GM19238 (cell line): ENCODE measurements around the gene ZSWIM6.

Experiments
- DNase-seq: peaks from one replicate; pipeline ENCODE4 v3.0.0; 2011; ENCODE audit warnings: low spot score; ENCODE audit not compliant: insufficient read length

The ZSWIM6 gene

GRCh38 chr5:61332358-61332749, 296 bp downstream of the ZSWIM6 start:
- DNase-seq = no peak

DNA sequence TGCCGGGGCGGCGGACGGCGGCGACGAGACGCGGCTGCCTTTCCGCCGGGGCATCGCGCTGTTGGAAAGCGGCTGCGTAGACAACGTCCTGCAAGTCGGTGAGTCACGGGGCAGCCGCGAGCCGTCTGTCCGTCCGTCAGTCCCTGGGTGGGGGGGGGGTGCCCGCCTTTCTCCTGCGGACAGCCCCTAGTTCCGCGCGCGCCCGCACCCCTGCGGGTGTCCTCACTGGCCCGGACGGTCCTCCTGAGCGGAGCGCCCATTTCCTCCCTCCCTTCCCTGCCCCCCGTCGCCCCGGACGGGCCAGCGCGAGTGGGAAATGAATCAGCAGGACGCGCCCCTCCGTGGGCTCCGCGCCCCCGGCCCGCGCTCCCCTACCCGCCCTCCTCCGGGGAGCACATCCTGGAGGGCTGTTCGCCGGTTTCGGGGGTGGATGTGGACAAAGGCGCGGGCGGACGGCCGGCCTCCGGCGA, 828 bp downstream of the ZSWIM6 start:
- DNase-seq = no peak

DNA sequence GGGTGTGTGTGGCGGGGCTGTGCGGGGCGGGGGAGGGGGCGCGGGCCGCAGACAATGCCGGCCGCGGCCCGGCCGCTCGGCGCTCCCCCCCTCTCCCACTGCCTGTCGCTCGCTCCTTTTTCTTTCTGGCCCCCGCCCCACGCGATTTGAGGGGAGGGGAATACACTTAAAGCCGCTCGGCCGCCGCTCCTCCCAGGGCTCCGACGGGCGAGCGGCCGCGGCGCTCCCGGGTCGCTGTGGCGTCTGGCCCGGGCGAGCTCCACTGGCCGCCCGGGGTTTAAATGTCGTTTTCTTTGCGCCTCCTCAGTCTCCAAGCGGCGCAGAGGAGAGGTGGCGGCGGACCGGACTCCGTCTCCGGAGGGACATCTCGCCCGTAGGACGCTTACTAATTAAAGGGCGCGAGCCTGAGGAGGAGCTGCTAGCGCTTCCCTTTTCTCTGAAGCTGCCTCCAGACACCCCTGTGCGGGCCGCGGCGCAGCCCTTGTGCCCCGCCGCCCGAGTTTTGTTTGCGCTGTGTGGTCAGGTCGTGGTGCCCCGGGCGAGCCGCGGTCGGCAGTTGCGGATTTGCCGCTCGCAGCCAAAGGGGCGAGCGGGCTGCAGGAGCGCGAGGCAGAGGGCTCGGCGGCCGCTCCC, 1.4 kb downstream of the ZSWIM6 start:
- no peak for DNase-seq

GRCh38 chr5:61333954-61334867, 2.2 kb downstream of the ZSWIM6 start:
- no peak for DNase-seq

DNA sequence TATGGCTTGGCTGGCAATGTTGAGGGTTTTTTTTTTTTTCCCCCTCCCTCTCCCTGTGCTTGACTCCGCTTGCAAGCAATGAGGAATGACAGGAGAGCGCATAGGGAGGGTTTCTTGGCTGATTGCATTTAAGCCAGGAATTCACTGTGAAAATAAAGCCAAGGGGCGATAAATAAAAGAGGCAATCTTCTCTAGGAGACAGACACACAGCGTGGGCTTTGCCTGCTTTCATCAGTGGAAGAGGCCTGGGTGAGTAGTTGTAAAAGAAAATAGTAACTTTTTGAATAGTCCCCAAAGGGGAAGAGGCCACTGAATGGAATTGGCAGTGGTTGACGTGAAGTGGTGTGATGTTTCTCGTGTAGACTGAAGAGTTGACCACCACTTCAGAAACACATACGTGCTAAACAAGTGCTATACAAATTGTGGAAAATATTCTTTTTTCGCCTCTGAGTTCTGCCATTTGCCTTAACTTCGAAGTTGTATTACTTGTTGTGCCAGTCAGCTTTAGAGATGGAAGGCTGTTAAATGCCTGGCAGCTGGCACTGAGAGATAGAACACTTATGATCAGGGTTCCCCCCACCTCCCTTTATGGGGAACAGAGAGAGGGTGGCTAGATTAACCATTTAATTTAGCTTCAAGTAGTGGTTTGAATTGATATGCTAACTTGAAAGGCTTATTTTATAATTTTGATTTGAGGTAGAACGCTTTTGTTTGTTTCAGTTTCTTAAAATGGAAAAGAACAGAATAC, 3.0 kb downstream of the ZSWIM6 start:
- no peak for DNase-seq

GRCh38 chr5:61339764-61340163, 7.7 kb downstream of the ZSWIM6 start:
- DNase-seq = no peak

GRCh38 chr5:61340775-61341361, 8.8 kb downstream of the ZSWIM6 start:
- no peak for DNase-seq

DNA sequence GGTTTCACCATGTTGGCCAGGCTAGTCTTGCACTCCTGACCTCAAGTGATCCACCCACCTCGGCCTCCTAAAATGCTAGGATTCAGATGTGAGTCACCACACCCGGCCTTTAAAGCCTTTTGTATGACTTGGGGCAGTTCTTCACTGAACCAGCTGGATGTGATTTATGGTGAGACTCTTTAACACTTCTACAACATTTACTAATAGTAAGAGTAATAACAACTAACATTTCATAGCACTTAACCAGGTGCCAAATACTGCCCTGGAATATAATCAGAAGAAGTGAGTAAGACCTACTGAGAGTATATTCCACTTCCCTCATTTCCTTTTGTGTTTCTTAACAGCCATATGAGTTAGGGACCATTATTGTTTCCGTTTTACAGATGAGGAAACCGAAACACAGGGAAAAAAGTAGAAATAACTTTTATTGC, 10.0 kb downstream of the ZSWIM6 start:
- DNase-seq = no peak

DNA sequence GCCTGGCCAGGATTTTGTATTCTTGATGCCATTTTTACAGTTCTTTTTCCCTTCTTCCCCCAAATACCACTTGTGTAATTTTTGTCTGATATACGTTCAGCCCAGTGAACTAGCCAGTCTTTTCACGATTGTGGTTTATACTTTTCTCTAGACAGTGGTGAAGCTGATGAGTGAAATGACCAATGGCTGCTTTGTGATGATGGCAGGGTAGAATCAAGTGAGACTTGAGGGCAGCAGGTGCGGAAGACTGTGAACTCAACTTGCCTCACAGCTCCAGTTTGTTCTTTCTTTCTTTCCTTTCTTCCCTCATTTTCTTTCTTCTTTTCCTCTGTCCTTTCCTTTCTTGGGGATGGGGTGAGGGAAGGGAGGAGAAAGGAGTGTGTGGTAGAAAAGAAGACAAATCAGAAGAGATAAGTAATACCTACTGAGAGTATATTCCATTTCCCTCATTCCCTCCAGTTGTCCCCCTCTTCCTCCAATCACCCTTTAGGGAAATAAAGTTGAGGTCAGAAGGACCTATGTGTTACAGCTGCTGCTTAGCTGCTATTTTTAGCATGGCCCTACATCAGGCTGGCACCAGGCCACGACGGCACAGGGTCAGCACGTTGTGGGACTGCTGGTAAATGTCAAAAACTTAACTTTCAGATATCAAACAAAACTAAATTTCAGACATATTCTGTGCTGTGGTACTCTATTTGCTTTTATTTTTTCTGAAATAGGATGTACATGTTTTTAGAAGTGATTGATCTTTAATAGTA, 12.3 kb downstream of the ZSWIM6 start:
- no peak for DNase-seq

DNA sequence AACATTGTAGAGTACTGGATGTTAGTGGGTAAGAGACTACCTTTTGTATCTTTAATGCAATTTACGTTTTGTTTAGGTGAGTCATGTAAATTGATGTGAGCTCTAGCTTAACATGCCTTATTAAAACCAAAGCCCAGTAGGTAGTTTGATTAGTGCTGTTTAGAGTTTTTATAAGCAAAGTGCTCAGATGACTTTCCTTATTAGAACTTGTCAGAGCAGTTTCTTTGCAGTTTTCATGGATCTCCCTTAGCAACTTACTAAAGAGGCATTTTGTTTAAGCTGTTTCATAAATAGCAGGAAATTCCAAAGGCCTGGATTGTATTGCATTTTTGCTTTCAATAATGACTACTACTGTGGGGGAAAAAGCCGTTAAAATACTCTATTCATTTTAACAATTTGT, 14.5 kb downstream of the ZSWIM6 start:
- DNase-seq = no peak

- DNase-seq = no peak
These were observed 15.0 kb downstream of the ZSWIM6 start for GRCh38 chr5:61347080-61347479.

DNA sequence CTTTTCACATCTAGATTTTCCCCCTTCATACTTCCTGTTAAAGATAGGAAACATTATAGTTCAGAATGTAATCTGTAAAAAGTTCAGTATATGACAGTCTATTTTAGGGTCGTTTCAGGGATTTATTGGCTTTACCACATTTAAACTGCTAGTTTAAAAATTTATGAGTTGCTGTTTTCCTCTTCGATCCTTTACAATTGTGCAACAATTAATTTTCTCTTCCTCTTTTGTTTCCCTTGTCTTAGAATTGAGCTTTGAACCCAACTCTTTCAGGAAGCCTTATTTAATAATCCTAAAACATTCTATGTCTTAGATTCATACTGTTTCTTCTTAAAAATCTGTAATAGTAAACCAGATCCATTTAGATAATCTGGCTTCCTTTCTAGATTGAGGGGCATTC, 16.4 kb downstream of the ZSWIM6 start:
- DNase-seq = no peak

DNA sequence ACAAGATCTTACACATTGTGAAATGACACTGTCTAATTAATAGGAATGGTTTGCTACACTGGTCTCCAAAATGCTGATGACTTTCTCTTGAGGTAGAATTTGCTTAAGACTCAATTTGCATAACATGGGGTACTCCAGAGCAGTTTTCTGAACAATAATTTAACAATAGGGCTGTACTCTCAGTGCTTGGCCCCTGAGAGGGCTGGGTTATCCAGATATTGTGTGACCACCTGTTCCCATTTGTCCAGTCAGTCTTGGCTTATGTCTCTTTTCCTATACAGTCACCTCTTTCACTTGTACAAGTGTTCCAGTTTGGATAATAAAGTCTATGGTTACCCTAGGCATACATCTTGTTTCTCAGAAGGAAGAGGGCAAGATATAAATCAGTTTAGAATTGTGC, 17.9 kb downstream of the ZSWIM6 start:
- DNase-seq = no peak

GRCh38 chr5:61350535-61350934, 18.5 kb downstream of the ZSWIM6 start:
- DNase-seq = no peak

DNA sequence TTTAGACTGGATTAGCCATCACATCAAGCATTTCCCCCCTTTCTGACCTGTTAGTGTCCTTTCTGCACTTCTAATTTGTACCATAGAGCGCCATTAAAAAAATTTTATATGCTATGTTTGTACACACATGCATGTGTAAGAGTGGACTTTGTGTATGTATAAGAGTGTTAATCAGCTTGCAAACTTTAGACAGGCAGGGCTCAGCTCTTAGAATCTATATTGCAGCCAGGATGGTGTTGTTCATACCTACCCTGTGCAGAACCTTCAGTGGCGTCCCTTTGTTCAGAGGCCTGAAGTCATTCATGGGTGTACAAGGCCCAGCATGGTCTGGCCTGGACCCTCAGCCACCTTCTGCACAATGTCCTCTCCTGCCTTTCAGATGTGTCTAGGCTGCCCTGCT, 19.7 kb downstream of the ZSWIM6 start:
- DNase-seq = no peak

GRCh38 chr5:61352180-61352579, 20.1 kb downstream of the ZSWIM6 start:
- no peak for DNase-seq

DNA sequence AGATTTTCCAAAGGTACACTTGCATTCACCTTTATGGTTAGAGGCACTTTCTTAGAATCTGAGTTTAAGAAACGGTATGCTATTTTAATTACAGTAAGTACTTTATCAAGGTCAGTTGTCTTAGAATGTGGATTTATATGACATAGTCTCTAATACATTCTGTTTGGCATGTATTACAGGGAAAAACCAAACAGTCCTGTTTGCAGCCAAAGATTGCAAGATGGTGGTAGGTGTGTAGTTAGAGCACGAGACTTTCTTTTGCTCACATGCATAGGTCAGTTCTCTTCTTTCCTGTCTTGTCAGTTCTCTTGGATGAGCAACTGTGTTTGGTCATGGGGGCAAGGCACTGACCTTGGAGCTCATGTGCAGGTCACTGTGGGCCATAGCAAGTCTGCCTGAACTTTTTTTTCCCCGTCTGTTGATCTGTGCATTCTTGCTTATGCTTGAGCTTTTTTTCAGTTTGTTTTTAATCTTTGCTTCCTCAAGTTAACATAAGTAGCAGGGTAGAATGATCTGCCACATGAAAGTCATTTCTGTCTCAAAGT, 20.6 kb downstream of the ZSWIM6 start:
- DNase-seq = no peak

DNA sequence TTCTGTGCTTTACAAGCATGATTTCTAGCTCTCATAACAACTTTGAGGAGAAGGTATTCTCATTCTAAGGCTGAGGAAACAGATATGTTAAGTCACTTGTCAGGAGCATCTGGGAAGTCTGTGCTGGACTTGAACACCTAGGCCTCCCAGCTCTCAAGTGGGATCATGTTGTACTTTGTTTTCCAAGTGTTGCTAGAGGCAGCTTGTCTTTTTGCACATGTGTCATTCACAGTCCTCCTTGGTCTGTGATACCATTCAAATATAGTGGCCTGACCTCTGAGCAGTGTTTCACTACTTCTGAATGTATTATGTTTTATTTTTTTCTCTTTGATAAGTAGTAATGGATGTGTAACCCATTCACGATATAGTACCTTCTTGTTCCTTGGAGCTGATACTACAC, 21.2 kb downstream of the ZSWIM6 start:
- DNase-seq = no peak

- no peak for DNase-seq
These were observed 22.1 kb downstream of the ZSWIM6 start for GRCh38 chr5:61354199-61354598.

- no peak for DNase-seq
These were observed 25.7 kb downstream of the ZSWIM6 start for GRCh38 chr5:61357745-61358144.
